Measurements from ENCODE around the gene SERINC1.

GRCh38 chr6:122482750-122483080, 11.1 kb upstream of the SERINC1 start:
- no peak for TF ChIP-seq CTCF (conservative IDR thresholded peaks at IDR 0.05; ENCODE audit: low read depth, low read length)
- no peak for TF ChIP-seq POLR2A (IDR thresholded peaks at IDR 0.05; ENCODE audit: low read depth, low read length)
- no peak for TF ChIP-seq USF2 (IDR thresholded peaks at IDR 0.05; ENCODE audit: low read depth, low read length)
- no peak for TF ChIP-seq MXI1 (IDR thresholded peaks at IDR 0.05; ENCODE audit: borderline replicate concordance, low read depth, low read length)
- no peak for TF ChIP-seq MAZ (IDR thresholded peaks at IDR 0.05; ENCODE audit: borderline replicate concordance, low read depth, low read length)
- TF ChIP-seq CEBPB (IDR thresholded peaks at IDR 0.05; ENCODE audit: low read depth, low read length), result no peak
- no peak for TF ChIP-seq NFE2L2 (IDR thresholded peaks at IDR 0.05; ENCODE audit: low read depth, low read length)
- no peak for TF ChIP-seq SMC3 (IDR thresholded peaks at IDR 0.05; ENCODE audit: low read depth, low read length)
- no peak for TF ChIP-seq BHLHE40 (IDR thresholded peaks at IDR 0.05; ENCODE audit: low read depth, low read length)
